SK-N-SH (cell line): ENCODE results near the gene GPLD1. TPM values are rescaled to one million over a fixed set of nuclear protein-coding genes. Genes with fewer than 3 reads are reported as not detected.

ENCODE experiments used
- CTCF ChIA-PET: fragments of 300-600, 350-600 bp; formaldehyde crosslinking; extraction: SDS; loops from one replicate; lab custom pipeline; 2021; lab: Yijun Ruan, JAX
- POLR2A ChIA-PET: fragments of 350-600 bp; sonication (Branson Sonifier 250); formaldehyde crosslinking; extraction: SDS; loops from one replicate; lab custom pipeline; 2020; ENCODE audit warnings: antibody characterized with exemption, inconsistent platforms; lab: Yijun Ruan, JAX
- DNase-seq: peaks from one replicate; pipeline ENCODE4 v3.0.0; 2012
- H2AFZ ChIP-seq: fragments of 200-600 bp; sonication (generic); 2 replicates; pipeline ENCODE4 v1.8.1; 2016; ENCODE audit warnings: antibody characterized with exemption, mild to moderate bottlenecking, low read depth
- H3F3A ChIP-seq: fragments of 200-600 bp; sonication (generic); replicated peaks from 2 replicates; pipeline ENCODE3; 2016; ENCODE audit warnings: antibody characterized with exemption, mild to moderate bottlenecking; ENCODE audit not compliant: insufficient read depth
- H3K27ac ChIP-seq, 2 experiments: fragments of 200-500 bp in 1 of 2; fragments of 200-600 bp in 1 of 2; sonication (Bioruptor generic) in 1 of 2; sonication (generic), shearing (Covaris generic) in 1 of 2; 2 replicates each; pipeline versions ENCODE4 v1.5.1 to v1.6.1; 2014 to 2016; ENCODE audit warnings: low read depth in 2 of 2, inconsistent platforms in 1 of 2, low read length in 1 of 2, mild to moderate bottlenecking in 1 of 2, mixed read lengths in 1 of 2
- H3K27me3 ChIP-seq: fragments of 200-600 bp; sonication (generic), shearing (Covaris generic); 2 replicates; pipeline ENCODE4 v1.6.1; 2016; ENCODE audit warnings: mixed run types; ENCODE audit not compliant: insufficient read depth
- H3K36me3 ChIP-seq, 2 experiments: fragments of 200-500 bp in 1 of 2; fragments of 200-600 bp in 1 of 2; sonication (Bioruptor generic) in 1 of 2; sonication (generic) in 1 of 2; replicated peaks in 1 of 2; 2 replicates each; pipeline versions ENCODE3 to v1.5.1; 2014 to 2016; ENCODE audit warnings: low read length in 1 of 2, mild to moderate bottlenecking in 1 of 2; ENCODE audit not compliant: insufficient read depth in 2 of 2, control insufficient read depth in 1 of 2
- H3K4me1 ChIP-seq, 2 experiments: fragments of 200-500 bp in 1 of 2; fragments of 200-600 bp in 1 of 2; sonication (Bioruptor generic) in 1 of 2; sonication (generic), shearing (Covaris generic) in 1 of 2; 2 replicates each; pipeline versions ENCODE4 v1.5.1 to v1.6.1; 2014 to 2016; ENCODE audit warnings: low read depth in 1 of 2, low read length in 1 of 2, mixed run types in 1 of 2; ENCODE audit not compliant: insufficient read depth in 2 of 2, control insufficient read depth in 1 of 2
- H3K4me2 ChIP-seq: fragments of 200-600 bp; sonication (generic), shearing (Covaris generic); 2 replicates; pipeline ENCODE4 v1.6.1; 2017; ENCODE audit warnings: mixed run types
- H3K4me3 ChIP-seq, 2 experiments: fragments of 200-500 bp in 1 of 2; fragments of 200-600 bp in 1 of 2; sonication (Bioruptor generic) in 1 of 2; sonication (generic), shearing (Covaris generic) in 1 of 2; 2 replicates each; pipeline versions ENCODE4 v1.5.1 to v1.8.1; 2014 to 2016; ENCODE audit warnings: low read depth in 2 of 2, inconsistent platforms in 1 of 2, low read length in 1 of 2, mild to moderate bottlenecking in 1 of 2, mixed read lengths in 1 of 2, moderate library complexity in 1 of 2
- H3K79me2 ChIP-seq: fragments of 200-600 bp; sonication (generic); 2 replicates; pipeline ENCODE4 v1.8.1; 2017; ENCODE audit warnings: mild to moderate bottlenecking; ENCODE audit not compliant: insufficient read depth
- H3K9ac ChIP-seq: fragments of 200-600 bp; sonication (generic); 2 replicates; pipeline ENCODE4 v1.6.1; 2017; ENCODE audit warnings: mixed run types
- H3K9me2 ChIP-seq: fragments of 200-600 bp; sonication (generic); 2 replicates; pipeline ENCODE4 v1.6.1; 2017; ENCODE audit warnings: mixed run types
- H3K9me3 ChIP-seq: fragments of 200-600 bp; sonication (generic); 2 replicates; pipeline ENCODE4 v1.6.1; 2017; ENCODE audit warnings: mixed run types, mild to moderate bottlenecking, moderate library complexity
- H4K20me1 ChIP-seq: fragments of 200-600 bp; sonication (generic); 2 replicates; pipeline ENCODE4 v1.6.1; 2017; ENCODE audit warnings: mild to moderate bottlenecking, mixed run types; ENCODE audit not compliant: insufficient read depth
- EZH2phosphoT487 ChIP-seq: fragments of 200-600 bp; sonication (generic); IDR thresholded peaks from 2 replicates; pipeline ENCODE4 v1.6.1; 2017; ENCODE audit warnings: low read depth, mixed run types, mild to moderate bottlenecking, antibody characterized with exemption, moderate library complexity, borderline replicate concordance
- FOXJ3 ChIP-seq: sonication (generic); formaldehyde crosslinking; IDR thresholded peaks from 2 replicates; pipeline ENCODE4 v1.5.1; 2020; ENCODE audit warnings: mild to moderate bottlenecking, missing genetic modification reagents
- GABPA ChIP-seq: IDR thresholded peaks from 2 replicates; pipeline ENCODE4 v1.4.0; 2012; ENCODE audit warnings: low read depth, mild to moderate bottlenecking
- GATA2 ChIP-seq: sonication (generic); formaldehyde crosslinking; IDR thresholded peaks from 2 replicates; pipeline ENCODE4 v1.5.0; 2020; ENCODE audit warnings: mild to moderate bottlenecking, missing genetic modification reagents
- MXI1 ChIP-seq: IDR thresholded peaks from 2 replicates; pipeline ENCODE4 v1.6.1; 2012; ENCODE audit warnings: mild to moderate bottlenecking, low read depth, low read length, improper control_type of control experiment
- NFIC ChIP-seq: IDR thresholded peaks from 2 replicates; pipeline ENCODE4 v1.4.0; 2012; ENCODE audit warnings: borderline replicate concordance
- NRF1 ChIP-seq: IDR thresholded peaks from 2 replicates; pipeline ENCODE4 v1.6.1; 2012; ENCODE audit warnings: low read depth, mild to moderate bottlenecking, low read length
- POLR2AphosphoS5 ChIP-seq: IDR thresholded peaks from 2 replicates; pipeline ENCODE4 v1.6.1; 2012; ENCODE audit warnings: low read depth, low read length
- RAD21 ChIP-seq: IDR thresholded peaks from 2 replicates; pipeline ENCODE4 v1.6.1; 2012; ENCODE audit warnings: mild to moderate bottlenecking, low read length
- SMC3 ChIP-seq: IDR thresholded peaks from 2 replicates; pipeline ENCODE4 v1.6.1; 2012; ENCODE audit warnings: low read depth, low read length, improper control_type of control experiment
- WGBS: methylation state at CpG from one replicate; pipeline ENCODE4 v1.1.6; 2017; ENCODE audit warnings: low lambda C conversion rate; 5-methylcytosine and 5-hydroxymethylcytosine counted together
- polyA plus RNA-seq, 3 experiments: library from polyadenylated mRNA; depleted of rRNA; stranded (reverse); fragments of >200 nt; gene quantifications; 2 replicates each; pipeline ENCODE4 v1.2.3, GENCODE V29; 2012
- TF ChIP-seq, protein P1 (sequence below): fragments of 200-600 bp; sonication (generic); IDR thresholded peaks from 2 replicates; pipeline ENCODE4 v1.6.1; 2017; ENCODE audit warnings: antibody characterized with exemption, mild to moderate bottlenecking, moderate library complexity
- TF ChIP-seq, protein P2 (sequence below): IDR thresholded peaks from 2 replicates; pipeline ENCODE4 v1.6.1; 2012; ENCODE audit warnings: mild to moderate bottlenecking, low read depth, low read length, moderate library complexity

GPLD1 gene
- polyA plus RNA-seq, 1 of the 3 experiments (the other 2 are of a cell fraction), result 0.94 TPM

DNA sequence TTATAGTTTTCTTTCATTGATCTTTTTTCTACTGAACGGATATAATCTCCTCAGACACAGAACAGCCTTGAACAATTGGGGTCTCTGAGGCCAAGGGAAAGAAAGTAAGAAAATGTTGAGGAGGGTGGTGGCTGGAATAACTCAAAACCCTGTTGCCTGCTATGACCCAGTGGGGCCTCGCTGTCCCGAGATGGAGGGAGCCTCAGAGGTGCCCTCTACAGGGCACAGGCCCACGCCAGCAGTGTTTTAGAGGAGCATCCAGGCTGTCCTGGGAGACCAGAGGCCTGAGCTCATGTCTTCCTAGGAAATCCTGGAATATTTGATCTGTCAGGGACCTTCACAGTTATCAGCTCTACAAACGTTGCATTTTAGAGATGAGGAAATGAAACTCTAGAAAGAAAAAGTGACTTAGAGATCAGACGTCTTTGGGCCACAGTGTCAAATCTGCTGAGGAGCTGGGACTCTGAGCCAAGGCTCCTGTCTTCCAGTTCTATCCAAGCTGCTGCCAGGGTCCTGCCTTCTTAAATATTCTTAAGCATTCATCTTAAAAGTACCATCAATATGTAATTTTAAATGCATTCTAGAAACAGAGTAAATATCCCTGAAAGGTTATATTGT is 31.7 kb upstream of the GPLD1 start:
- Histone ChIP-seq H4K20me1 (no peaks in the 10 kb centered on the region), H3K4me2 (no peak overlapping the region), H3K36me3 (no peaks in the 10 kb centered on the region), H3K9me3 (no peaks in the 10 kb centered on the region), H3K4me1 (no peaks in the 10 kb centered on the region), H3K4me3 (no peak overlapping the region), H2AFZ (no peak overlapping the region), H3K9me2 (no peaks in the 10 kb centered on the region), H3K27ac (no peak overlapping the region), H3K27me3 (no peaks in the 10 kb centered on the region), H3K79me2 (no peaks in the 10 kb centered on the region), H3F3A (no peaks in the 10 kb centered on the region), H3K9ac (no peak overlapping the region)
- POLR2A ChIA-PET, result no interaction called here
- CTCF ChIA-PET, result interaction anchor here (0.6 to 5.0 kb wide), 16 partner anchors 9 to 549 kb away, joined by 3 to 34 read pairs (median 4); partner anchors contain the start of gene ALDH5A1
- TF ChIP-seq GABPA (no peak), POLR2AphosphoS5 (no peak), NRF1 (no peak), NFIC (no peak), SMC3 (peak; percentile 58), RAD21 (peak; percentile 63), GATA2 (CRISPR knock-in tag) (no peak), MXI1 (no peak), EZH2phosphoT487 (no peak), FOXJ3 (CRISPR knock-in tag) (no peak)
- TF ChIP-seq, protein P1, sequence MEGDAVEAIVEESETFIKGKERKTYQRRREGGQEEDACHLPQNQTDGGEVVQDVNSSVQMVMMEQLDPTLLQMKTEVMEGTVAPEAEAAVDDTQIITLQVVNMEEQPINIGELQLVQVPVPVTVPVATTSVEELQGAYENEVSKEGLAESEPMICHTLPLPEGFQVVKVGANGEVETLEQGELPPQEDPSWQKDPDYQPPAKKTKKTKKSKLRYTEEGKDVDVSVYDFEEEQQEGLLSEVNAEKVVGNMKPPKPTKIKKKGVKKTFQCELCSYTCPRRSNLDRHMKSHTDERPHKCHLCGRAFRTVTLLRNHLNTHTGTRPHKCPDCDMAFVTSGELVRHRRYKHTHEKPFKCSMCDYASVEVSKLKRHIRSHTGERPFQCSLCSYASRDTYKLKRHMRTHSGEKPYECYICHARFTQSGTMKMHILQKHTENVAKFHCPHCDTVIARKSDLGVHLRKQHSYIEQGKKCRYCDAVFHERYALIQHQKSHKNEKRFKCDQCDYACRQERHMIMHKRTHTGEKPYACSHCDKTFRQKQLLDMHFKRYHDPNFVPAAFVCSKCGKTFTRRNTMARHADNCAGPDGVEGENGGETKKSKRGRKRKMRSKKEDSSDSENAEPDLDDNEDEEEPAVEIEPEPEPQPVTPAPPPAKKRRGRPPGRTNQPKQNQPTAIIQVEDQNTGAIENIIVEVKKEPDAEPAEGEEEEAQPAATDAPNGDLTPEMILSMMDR, result peak; percentile 71
- TF ChIP-seq, protein P2, sequence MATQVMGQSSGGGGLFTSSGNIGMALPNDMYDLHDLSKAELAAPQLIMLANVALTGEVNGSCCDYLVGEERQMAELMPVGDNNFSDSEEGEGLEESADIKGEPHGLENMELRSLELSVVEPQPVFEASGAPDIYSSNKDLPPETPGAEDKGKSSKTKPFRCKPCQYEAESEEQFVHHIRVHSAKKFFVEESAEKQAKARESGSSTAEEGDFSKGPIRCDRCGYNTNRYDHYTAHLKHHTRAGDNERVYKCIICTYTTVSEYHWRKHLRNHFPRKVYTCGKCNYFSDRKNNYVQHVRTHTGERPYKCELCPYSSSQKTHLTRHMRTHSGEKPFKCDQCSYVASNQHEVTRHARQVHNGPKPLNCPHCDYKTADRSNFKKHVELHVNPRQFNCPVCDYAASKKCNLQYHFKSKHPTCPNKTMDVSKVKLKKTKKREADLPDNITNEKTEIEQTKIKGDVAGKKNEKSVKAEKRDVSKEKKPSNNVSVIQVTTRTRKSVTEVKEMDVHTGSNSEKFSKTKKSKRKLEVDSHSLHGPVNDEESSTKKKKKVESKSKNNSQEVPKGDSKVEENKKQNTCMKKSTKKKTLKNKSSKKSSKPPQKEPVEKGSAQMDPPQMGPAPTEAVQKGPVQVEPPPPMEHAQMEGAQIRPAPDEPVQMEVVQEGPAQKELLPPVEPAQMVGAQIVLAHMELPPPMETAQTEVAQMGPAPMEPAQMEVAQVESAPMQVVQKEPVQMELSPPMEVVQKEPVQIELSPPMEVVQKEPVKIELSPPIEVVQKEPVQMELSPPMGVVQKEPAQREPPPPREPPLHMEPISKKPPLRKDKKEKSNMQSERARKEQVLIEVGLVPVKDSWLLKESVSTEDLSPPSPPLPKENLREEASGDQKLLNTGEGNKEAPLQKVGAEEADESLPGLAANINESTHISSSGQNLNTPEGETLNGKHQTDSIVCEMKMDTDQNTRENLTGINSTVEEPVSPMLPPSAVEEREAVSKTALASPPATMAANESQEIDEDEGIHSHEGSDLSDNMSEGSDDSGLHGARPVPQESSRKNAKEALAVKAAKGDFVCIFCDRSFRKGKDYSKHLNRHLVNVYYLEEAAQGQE, result no peak
- 48% methylated on average over 5 of the region's 6 CpGs for WGBS
- peak; percentile 63 for DNase-seq
